ENCODE measurements around the gene PDE4D. TPM values are rescaled to one million over a fixed set of nuclear protein-coding genes. Genes with fewer than 3 reads are reported as not detected.

PDE4D gene
- total RNA-seq, 1 experiment from 2014 or later: 2.1 TPM

DNA sequence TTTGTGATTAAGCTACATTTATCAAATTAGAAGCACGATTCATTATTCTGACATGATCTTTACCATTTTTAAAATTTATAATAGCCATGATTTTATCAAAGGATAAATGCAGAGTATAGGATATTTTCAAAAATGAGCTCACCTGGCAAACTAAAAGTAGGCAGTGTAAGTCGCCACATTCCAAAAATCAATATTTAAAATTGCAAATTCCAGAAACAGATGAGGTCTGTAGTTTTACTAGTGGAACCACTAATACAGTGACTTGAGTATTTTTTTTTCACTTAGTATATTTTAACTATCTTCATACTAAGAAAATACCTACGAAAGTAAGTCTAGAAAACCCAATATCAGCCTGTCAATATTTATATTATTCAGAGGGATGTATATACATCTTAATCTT is 164.2 kb downstream of the PDE4D start:
- Histone ChIP-seq H3K4me1 (ENCODE audit: insufficient read depth, low read length) (no peaks in the 10 kb centered on the region), H3K14ac (ENCODE audit: insufficient read depth, low read length) (no peak overlapping the region), H4K5ac (ENCODE audit: insufficient read length, low read depth, low read length) (no peak overlapping the region), H3K9ac (ENCODE audit: extremely low read depth, insufficient read length, low read length) (no peak overlapping the region), H2BK15ac (ENCODE audit: low read depth, low read length) (no peak overlapping the region), H3K27me3 (ENCODE audit: insufficient read depth, low read length) (no peaks in the 10 kb centered on the region), H4K8ac (replicated peaks; ENCODE audit: insufficient read length, low read depth, low read length) (no peak overlapping the region), H4K20me1 (ENCODE audit: control insufficient read depth, insufficient read depth, insufficient read length) (no peaks in the 10 kb centered on the region), H3K79me1 (ENCODE audit: insufficient read depth, low read depth, low read length, poor library complexity, severe bottlenecking) (no peaks in the 10 kb centered on the region), H3K4ac (ENCODE audit: low read depth, low read length) (no peak overlapping the region), H3T11ph (ENCODE audit: low read length) (no peak overlapping the region), H2AFZ (ENCODE audit: low read length) (no peak overlapping the region), H3K79me2 (ENCODE audit: insufficient read depth, low read length) (no peaks in the 10 kb centered on the region), H3K23ac (ENCODE audit: insufficient read length, low read depth, low read length) (no peak overlapping the region), H3K27ac (ENCODE audit: insufficient read length, low read depth, low read length) (no peak overlapping the region), H3K23me2 (ENCODE audit: insufficient read length, low read depth, low read length, poor library complexity, severe bottlenecking) (no peaks in the 10 kb centered on the region), H3K4me2 (ENCODE audit: insufficient read depth, insufficient read length, low read length) (no peak overlapping the region), H3K56ac (ENCODE audit: insufficient read length, low read depth, low read length) (no peak overlapping the region), H2BK120ac (ENCODE audit: low read depth, low read length, poor library complexity, severe bottlenecking) (no peak overlapping the region), H3K18ac (ENCODE audit: insufficient read length, low read depth, low read length) (no peak overlapping the region), H2BK12ac (ENCODE audit: insufficient read length, low read depth, low read length) (no peak overlapping the region), H3K9me3 (ENCODE audit: control insufficient read depth, low read depth, low read length) (no peaks in the 10 kb centered on the region), H4K91ac (ENCODE audit: insufficient read length, low read depth, low read length) (no peak overlapping the region), H2BK20ac (ENCODE audit: low read depth, low read length, poor library complexity, severe bottlenecking) (no peak overlapping the region), H2AK5ac (ENCODE audit: insufficient read length, low read length) (no peak overlapping the region), H2BK5ac (ENCODE audit: insufficient read length, low read length) (no peak overlapping the region)
- TF ChIP-seq, protein P1, sequence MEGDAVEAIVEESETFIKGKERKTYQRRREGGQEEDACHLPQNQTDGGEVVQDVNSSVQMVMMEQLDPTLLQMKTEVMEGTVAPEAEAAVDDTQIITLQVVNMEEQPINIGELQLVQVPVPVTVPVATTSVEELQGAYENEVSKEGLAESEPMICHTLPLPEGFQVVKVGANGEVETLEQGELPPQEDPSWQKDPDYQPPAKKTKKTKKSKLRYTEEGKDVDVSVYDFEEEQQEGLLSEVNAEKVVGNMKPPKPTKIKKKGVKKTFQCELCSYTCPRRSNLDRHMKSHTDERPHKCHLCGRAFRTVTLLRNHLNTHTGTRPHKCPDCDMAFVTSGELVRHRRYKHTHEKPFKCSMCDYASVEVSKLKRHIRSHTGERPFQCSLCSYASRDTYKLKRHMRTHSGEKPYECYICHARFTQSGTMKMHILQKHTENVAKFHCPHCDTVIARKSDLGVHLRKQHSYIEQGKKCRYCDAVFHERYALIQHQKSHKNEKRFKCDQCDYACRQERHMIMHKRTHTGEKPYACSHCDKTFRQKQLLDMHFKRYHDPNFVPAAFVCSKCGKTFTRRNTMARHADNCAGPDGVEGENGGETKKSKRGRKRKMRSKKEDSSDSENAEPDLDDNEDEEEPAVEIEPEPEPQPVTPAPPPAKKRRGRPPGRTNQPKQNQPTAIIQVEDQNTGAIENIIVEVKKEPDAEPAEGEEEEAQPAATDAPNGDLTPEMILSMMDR (conservative IDR thresholded peaks at IDR 0.05): no peak
- no peak overlapping the region for H3K27ac Mint-ChIP-seq
- no CpG with 5 or more reads among the region's 3 CpGs for WGBS (ENCODE audit: extremely low coverage, insufficient read length, low lambda C conversion rate)
- no peak for DNase-seq
- H3K36me3 Mint-ChIP-seq (ENCODE audit: insufficient read depth in 1 of 3, low read depth in 3 of 3): no peaks in the 10 kb centered on the region
- H3K9me3 Mint-ChIP-seq: no peaks in the 10 kb centered on the region; a peak in 1 of 5 replicates
- H3K27me3 Mint-ChIP-seq (ENCODE audit: low read depth): no peaks in the 10 kb centered on the region
- peaks cover 8 to 11% of the 10 kb centered on the region in 2 experiments for H3K4me1 Mint-ChIP-seq
- H3K4me3 Mint-ChIP-seq: no peak overlapping the region
